HepG2 (cell line): Measurements from ENCODE around the gene ARL14EPL. TPM values are rescaled to one million over a fixed set of nuclear protein-coding genes. Genes with fewer than 3 reads are reported as not detected.

Source experiments
- ARNT ChIP-seq: fragments of 450-650 bp; IDR thresholded peaks from 2 replicates; pipeline ENCODE4 v1.6.1; 2017
- ATF2 ChIP-seq: sonication (generic); formaldehyde crosslinking; IDR thresholded peaks from 2 replicates; pipeline ENCODE4 v1.4.0; 2020; ENCODE audit warnings: missing genetic modification reagents
- CSRNP1 ChIP-seq: sonication (generic); formaldehyde crosslinking; IDR thresholded peaks from 2 replicates; pipeline ENCODE4 v1.8.1; 2023; ENCODE audit warnings: mild to moderate bottlenecking, missing genetic modification reagents
- PAXIP1 ChIP-seq: sonication (generic); formaldehyde crosslinking; conservative IDR thresholded peaks from 2 replicates; pipeline ENCODE4 v1.4.0; 2020; ENCODE audit warnings: mild to moderate bottlenecking, missing genetic modification reagents, moderate library complexity
- TOE1 ChIP-seq: sonication (generic); formaldehyde crosslinking; IDR thresholded peaks from 2 replicates; pipeline ENCODE4 v1.4.0; 2020; ENCODE audit warnings: mild to moderate bottlenecking, missing genetic modification reagents
- ZFP41 ChIP-seq: sonication (generic); formaldehyde crosslinking; IDR thresholded peaks from 2 replicates; pipeline ENCODE4 v1.4.0; 2020; ENCODE audit warnings: mild to moderate bottlenecking, missing genetic modification reagents, borderline replicate concordance
- ZHX1 ChIP-seq: sonication (generic); formaldehyde crosslinking; IDR thresholded peaks from 2 replicates; pipeline ENCODE4 v1.8.1; 2022; ENCODE audit warnings: low read depth, mild to moderate bottlenecking, missing genetic modification reagents
- ZHX2 ChIP-seq, 2 experiments: sonication (generic) in 1 of 2; formaldehyde crosslinking in 1 of 2; IDR thresholded peaks; 2 replicates each; pipeline versions ENCODE4 v1.6.1 to v1.9.0; 2014 to 2022; ENCODE audit warnings: antibody characterized with exemption in 1 of 2, borderline replicate concordance in 1 of 2, inconsistent platforms in 1 of 2, low read depth in 1 of 2, missing genetic modification reagents in 1 of 2
- ZNF20 ChIP-seq: sonication (generic); formaldehyde crosslinking; IDR thresholded peaks from 2 replicates; pipeline ENCODE4 v1.4.0; 2020; ENCODE audit warnings: mild to moderate bottlenecking, moderate library complexity, missing genetic modification reagents
- ZNF235 ChIP-seq: sonication (generic); formaldehyde crosslinking; IDR thresholded peaks from 2 replicates; pipeline ENCODE4 v1.8.1; 2023; ENCODE audit warnings: mild to moderate bottlenecking, missing genetic modification reagents, borderline replicate concordance
- polyA plus RNA-seq, 8 experiments: library from polyadenylated mRNA; depleted of rRNA in 3 of 8; stranded (reverse) in 7 of 8; unstranded in 1 of 8; fragments of >200 nt; fragmentation: Illumina TruSeq in 4 of 8; extraction: Trizol in 4 of 8; gene quantifications; 2 replicates each; pipeline versions ENCODE4 v1.2.1 to v1.2.3, GENCODE V29; 2011 to 2016; ENCODE audit warnings: low read depth in 4 of 8, missing spikeins in 1 of 8, mixed read lengths in 1 of 8; ENCODE audit not compliant: insufficient read depth in 1 of 8
- total RNA-seq, 5 experiments: library from RNA; depleted of rRNA; stranded (reverse); fragments of >200 nt; fragmentation: Illumina TruSeq; extraction: Trizol; gene quantifications; 2 replicates each; pipeline ENCODE4 v1.2.3, GENCODE V29; 2016; ENCODE audit warnings: low read depth in 1 of 5

Gene ARL14EPL
- total and polyA plus RNA-seq, 2 of the 13 experiments (the other 11 are each of a cell fraction or from before 2014, with no cell fraction given): not detected

GRCh38 chr5:116084871-116085715, 52.8 kb downstream of the ARL14EPL start, which contains the start of gene COMMD10 (continued):
- TF ChIP-seq ZHX2 (IDR thresholded peaks at IDR 0.05; ENCODE audit: low read depth): peak; percentile 79
- TF ChIP-seq ZHX2 (CRISPR knock-in tag; IDR thresholded peaks at IDR 0.05; ENCODE audit: borderline replicate concordance): peak; percentile 73; the same call in 1 of the 2 replicates
- TF ChIP-seq TOE1: peak; percentile 23; the same call in 1 of the 2 replicates
- TF ChIP-seq CSRNP1 (CRISPR knock-in tag): peak; percentile 83; the same call in 1 of the 2 replicates
- TF ChIP-seq ATF2 (CRISPR knock-in tag): no peak
- TF ChIP-seq PAXIP1 (CRISPR knock-in tag): peak; percentile 29; the same call in 1 of the 2 replicates
- 0 out of 2 replicates have a peak, but pooled peaks have one; percentile 54 for TF ChIP-seq ZHX1 (CRISPR knock-in tag)
- no peak for TF ChIP-seq ARNT
- TF ChIP-seq ZNF20 (CRISPR knock-in tag): no peak
- TF ChIP-seq ZNF235 (CRISPR knock-in tag): no peak
- TF ChIP-seq ZFP41: peak; percentile 89; the same call in 1 of the 2 replicates
